Dedifferentiated amniotic fluid mesenchymal stem cell (primary cell): ENCODE data around the gene TM9SF2.

Experiments used
- DNase-seq: peaks from one replicate; pipeline ENCODE4 v3.0.0-alpha.2; 2016; ENCODE audit errors: extremely low spot score

The TM9SF2 gene

DNA sequence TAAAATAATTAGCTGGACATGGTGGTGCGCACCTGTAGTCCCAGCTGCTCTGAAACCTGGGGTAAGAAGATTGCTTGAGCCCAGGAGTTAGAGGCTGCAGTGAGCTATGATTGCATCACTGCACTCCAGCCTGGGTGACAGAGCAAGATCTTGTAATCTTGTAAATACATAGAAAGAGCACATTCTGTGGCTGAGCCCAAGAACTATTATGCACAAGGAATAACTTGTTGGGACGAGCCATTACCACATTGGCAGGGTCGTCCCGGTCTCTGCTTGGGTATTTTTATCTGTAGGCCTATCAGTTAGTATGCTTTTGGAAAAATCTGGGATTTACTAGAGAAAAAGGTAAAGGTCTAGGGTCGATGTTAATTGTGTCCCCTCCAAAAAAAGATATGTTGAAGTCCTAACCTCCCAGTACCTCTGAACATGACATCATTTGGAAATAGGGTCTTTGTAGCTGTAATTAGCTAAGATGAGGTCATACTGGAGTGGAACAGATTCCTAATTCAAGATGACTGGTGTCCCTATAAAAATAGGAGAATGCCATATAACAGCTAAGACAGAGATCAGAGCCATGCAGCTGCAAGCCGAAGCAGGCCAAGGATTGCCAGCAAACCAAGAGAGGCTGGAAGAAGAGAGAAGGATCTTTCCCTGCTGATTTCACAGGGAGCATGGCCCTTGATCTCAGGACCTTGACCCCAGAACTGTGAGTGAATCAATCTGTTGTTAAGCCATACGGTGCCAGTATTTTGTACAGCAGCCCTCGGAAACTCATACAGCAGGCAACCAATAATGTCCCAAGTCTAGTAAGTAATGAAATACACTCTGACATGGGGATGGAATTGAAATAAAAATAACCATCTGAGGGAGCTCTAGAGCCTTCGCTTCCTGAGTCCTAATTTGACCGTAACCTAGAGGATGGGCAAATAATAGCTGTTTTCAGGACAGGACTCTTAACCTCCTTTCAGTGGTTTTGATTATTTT, 77.0 kb downstream of the TM9SF2 start:
- DNase-seq: no peak

DNA sequence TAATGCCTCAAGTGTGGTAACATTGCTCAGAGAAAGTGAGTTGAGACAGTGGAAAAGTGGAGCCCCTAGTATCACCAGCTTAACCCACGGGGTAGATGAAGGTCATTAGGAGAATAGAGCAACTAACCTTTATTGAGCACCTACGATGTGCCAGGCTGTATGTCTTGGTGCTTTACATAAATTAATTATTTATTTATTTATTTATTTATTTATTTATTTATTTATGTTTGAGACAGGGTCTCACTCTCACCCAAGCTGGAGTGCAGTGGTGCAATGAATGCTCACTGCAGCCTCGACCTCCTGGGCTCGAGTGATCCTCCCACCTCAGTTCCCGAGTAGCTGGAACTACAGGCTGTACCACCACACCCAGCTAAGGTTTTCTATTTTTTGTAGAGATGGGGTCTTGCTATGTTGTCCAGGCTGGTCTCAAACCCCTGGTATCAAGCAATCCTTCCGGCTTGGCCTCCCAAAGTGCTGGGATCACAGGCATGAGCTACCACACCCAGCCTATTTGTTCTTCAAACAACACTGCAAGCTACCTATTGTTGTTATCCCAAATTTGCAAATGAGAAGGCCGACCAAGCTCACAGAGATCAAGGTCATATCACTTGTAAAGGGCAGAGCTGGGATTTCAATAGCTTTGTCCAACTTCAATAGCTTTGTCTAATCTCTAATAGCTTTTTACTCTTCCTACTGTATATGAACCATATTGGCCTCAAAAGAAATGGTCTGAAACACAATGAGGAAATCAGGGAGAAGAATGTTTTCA, 79.4 kb downstream of the TM9SF2 start:
- no peak for DNase-seq

GRCh38 chr13:99582511-99582910, 81.2 kb downstream of the TM9SF2 start:
- DNase-seq: no peak

GRCh38 chr13:99585609-99586008, 84.3 kb downstream of the TM9SF2 start:
- no peak for DNase-seq

DNA sequence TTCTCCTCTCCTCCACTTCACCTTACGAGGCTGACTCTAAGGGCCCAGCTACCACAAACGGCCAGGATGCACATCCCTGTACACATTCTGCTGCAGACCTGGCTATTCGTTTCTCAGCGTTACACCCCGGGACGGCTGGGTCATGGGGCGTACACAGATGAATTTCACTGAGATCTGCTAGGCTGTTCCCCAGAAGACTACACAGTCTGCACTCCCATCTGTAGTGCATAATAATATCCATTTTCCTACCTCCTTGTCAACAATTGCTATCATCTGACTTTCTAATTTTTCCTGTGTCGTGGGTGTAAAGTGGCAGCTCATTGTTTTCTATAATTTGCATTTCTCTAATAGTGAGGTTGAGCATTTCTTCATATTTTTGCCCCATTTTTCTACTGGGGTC, 85.7 kb downstream of the TM9SF2 start:
- DNase-seq: no peak

DNA sequence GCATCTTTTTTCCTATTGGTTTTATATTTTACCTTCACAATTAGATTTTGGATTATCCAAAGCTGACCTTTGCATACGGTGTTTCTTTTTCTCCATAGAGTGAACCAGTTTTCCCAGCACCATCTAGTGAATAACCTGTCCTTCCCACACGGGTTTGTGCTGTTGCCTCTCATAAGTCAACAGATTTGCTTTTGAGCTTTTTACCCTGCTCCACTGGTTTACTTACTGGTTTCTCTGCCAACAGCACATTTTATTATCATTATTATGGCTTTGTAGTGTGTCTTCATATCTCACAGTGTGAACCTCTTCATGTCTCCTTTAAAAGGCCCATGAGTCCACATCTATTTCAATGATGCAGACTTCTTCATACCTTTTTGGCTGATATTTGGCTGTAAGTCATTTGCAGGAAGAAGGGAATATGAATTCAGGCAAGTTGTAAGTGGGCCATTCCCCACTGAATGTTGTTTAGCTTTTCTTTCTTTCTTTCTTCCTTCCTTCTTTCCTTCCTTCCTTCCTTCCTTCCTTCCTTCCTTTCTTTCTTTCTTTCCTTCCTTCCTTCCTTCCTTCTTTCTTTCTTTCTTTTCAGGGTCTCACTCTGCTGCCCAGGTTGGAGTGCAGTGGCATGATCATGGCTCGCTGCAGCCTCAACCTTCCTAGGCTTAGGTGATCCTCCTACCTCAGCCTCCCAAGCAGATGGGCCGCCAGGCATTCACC, 86.8 kb downstream of the TM9SF2 start:
- no peak for DNase-seq

DNA sequence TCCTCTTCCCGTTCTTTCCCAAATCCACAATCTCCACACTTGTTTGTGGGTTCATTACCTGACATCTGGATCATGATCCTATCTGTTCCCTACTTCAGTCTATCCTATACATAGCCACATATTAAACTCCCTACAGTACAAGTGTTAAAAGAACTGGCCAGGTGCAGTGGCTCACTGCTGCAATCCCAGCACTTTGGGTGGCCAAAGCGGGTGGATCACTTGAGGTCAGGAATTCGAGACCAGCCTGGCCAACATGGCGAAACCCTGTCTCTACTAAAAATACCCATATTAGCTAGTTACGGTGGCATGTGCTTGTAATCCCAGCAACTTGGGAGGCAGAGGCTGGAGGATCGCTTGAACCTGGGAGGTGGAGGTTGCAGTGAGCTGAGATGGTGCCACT, 88.3 kb downstream of the TM9SF2 start:
- no peak for DNase-seq

DNA sequence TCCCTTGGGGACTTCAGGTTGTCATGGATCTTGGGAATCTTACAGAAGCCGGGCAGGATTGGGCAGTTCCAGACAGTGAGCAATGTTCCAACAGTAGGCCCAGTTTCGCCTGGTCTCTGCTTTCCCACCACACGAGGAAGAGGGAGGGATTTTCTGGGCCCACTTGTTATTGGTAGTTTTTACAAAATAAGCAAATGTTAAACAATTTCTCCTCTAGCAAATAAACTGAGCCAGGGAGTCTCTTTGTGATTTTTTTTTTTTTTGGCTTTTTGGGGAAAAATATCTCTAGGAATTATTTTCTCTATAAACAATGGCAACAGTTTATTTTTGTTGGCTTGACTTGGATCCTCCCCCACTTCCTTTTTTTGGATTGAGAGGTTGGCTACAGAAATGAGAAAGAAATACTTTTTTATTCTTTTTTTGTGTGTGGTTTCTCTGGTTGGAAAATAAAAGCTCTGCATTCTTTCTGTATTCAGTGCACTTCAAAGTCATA, 89.3 kb downstream of the TM9SF2 start:
- peak; percentile 77 for DNase-seq

- no peak for DNase-seq
Measured at GRCh38 chr13:99596180-99596579, 94.9 kb downstream of the TM9SF2 start.

DNA sequence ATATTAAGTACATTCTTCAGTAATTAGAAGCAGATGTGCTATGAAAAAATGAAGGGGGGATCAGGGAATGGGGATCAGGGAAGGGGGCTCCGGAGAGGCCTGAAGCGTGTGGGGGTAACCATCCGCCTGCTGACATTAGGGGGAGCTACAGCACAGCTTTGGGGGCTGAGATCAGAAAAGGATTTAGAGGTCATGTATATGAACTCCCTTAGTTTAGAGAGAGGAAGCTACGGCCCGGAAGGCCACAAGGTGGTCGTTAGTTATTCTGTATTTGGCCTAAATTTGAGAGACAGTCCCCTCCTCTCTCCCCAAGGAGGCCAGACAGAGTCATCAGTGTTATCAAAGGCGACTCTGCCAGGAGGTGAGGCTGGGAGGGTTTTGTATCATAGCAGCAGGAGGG, 99.0 kb downstream of the TM9SF2 start:
- DNase-seq: no peak

DNA sequence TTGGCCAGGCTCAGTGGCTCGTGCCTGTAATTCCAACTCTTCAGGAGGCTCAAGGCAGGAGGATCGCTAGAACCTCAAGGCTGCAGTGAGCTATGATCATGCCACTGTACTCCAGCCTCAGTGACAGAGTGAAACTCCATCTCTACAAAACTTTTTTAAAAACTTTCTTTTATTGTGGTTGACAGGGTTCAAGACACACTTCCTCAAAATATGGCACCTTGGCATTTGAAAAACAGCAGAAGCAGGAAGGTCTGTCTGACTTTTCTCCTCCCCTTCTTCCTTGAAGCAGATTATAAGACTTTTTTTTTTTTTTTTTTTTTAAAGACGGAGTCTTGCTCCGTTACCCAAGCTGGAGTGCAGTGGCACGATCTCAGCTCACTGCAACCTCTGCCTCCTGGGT, 100.3 kb downstream of the TM9SF2 start:
- no peak for DNase-seq

DNA sequence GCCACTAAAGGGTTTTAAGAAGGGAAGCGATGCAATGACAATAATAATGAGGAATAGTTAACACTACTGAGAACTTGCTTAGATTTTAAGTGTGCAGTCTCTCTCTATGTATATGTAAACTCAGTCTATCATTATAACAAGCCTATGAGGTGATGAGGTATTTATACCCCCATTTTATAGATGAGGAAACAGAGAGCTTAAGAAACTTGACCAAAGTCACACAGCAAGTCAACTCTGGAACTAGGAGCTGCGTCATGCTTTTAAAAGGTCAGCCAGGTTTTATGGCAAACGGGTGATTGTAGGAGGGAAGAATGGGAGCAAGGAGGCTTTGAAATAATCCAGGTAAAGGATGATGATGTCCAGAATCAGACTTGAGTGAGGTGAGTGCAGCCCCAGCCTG, 103.4 kb downstream of the TM9SF2 start:
- no peak for DNase-seq

GRCh38 chr13:99605420-99606323, 104.4 kb downstream of the TM9SF2 start:
- DNase-seq: no peak

DNA sequence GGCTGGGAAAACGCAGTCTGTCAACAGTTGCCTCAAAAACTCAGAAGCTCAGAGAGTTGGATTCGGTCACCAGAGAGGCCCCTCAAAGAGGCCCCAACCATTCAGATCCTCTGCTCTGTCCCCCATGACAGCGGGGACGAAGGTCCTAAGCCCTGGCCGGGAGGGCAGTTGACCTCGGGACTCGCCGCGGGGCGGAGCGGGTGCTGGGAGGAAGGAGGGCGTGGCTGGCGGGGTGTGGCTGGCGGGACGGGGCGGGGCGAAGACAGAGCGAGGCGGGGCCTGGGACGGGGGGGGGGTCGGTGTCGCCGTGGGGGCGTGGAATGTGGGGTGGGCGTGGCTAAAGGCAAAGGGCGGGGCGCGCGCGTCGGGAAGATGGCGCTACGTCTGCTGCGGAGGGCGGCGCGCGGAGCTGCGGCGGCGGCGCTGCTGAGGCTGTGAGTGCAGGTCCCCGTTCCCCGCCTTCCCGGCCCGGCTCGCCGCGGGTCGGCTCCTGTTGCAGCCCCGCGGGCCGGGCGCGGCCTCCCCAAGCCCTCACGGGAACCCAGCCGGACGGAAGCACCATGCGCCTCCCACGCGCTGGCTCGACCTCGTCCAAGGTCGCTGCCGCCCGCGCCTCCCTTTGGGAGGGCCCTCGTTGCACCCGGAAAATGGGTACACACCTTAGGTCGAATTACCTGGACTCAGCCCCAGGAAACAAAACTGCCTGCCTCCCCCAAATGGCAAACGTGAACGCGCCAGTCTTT, 105.2 kb downstream of the TM9SF2 start, which contains the start of gene CLYBL:
Gene CLYBL (plus strand): TSS at position 367 of the 743 bp plus-strand sequence.
- DNase-seq: peak; percentile 60

DNA sequence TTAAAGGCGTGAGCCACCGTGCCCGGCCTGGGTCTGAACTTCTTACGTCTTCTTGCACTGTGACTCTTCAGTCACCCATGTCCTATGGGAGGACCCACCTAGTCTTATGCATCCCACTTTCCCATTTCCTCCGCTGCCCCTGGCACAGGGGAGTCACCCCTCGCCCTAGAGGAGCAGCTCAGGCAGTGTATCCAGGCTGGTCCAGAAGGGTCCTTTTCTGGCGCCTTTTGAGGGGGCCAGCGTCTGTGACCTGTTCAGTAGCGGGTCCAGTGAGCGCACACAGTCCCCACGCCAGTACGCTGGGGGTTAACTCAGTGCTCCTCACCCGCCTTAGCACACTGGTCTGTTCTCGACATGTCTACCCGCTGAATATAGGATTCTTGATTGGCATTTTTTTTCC, 107.1 kb downstream of the TM9SF2 start:
- no peak for DNase-seq

- no peak for DNase-seq
Measured at GRCh38 chr13:99610702-99611289, 109.5 kb downstream of the TM9SF2 start.
